Omental fat pad (tissue), 4 donors: ENCODE results near the gene CACNA1S. TPM values are rescaled to one million over a fixed set of nuclear protein-coding genes. Genes with fewer than 3 reads are reported as not detected.

Experiments
- ATAC-seq: fragments of 150-250 bp; one replicate; pipeline ENCODE4 v1.9.1; 2016; ENCODE audit warnings: mild to moderate bottlenecking, moderate library complexity; ENCODE audit not compliant: low FRiP score
- DNase-seq: peaks from one replicate; pipeline ENCODE4 v3.0.0-alpha.2; 2019; ENCODE audit warnings: low spot score
- total RNA-seq, 4 donors: library from RNA; depleted of rRNA; stranded (reverse); fragments of >200 nt; gene quantifications; one replicate each; pipeline ENCODE4 v1.1.0, GENCODE V29; 2016
- TF ChIP-seq, protein P1 (sequence below), 3 donors: fragments of 450-650 bp; IDR thresholded peaks; one replicate each; pipeline ENCODE4 v1.5.1; 2016 to 2017; ENCODE audit warnings: antibody characterized with exemption in 3 of 3, mild to moderate bottlenecking in 3 of 3, moderate library complexity in 2 of 3

The CACNA1S gene
- total RNA-seq, 4 donors from 2014 or later: not detected

DNA sequence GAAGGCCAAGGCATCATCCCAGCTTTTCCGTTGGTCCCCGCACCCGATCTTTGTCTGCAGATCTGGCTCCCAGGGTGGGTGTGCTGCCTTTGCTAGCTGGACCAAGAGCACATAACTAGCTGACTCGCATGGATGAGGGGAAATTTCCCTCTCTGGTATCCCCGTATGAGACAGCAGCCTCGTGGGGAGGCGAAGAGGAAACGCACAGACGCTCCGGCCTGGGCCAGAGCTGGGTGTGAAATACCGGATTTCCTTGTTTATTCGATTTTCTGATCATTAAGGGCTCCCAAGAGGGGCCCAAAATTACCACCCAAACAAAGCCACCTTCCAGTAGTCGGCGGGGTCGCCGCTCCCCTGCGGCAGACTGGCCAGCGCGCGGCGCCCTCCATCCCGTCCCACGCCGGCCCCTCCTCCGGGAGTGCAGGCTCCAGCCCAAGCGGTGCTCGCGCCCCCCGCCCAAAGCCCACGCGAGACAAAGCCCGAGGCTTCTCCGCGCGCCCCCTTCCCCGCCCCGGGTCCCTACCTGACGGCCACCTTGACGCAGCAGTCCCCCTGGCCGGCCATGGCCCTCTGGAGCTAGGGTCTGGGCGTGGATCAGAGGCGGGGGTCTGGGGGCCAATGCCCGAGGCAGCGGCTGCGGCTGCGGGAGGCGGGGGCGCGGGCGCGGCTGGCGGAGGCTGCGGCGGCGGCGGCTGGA, 89.3 kb downstream of the CACNA1S start:
- TF ChIP-seq, protein P1, sequence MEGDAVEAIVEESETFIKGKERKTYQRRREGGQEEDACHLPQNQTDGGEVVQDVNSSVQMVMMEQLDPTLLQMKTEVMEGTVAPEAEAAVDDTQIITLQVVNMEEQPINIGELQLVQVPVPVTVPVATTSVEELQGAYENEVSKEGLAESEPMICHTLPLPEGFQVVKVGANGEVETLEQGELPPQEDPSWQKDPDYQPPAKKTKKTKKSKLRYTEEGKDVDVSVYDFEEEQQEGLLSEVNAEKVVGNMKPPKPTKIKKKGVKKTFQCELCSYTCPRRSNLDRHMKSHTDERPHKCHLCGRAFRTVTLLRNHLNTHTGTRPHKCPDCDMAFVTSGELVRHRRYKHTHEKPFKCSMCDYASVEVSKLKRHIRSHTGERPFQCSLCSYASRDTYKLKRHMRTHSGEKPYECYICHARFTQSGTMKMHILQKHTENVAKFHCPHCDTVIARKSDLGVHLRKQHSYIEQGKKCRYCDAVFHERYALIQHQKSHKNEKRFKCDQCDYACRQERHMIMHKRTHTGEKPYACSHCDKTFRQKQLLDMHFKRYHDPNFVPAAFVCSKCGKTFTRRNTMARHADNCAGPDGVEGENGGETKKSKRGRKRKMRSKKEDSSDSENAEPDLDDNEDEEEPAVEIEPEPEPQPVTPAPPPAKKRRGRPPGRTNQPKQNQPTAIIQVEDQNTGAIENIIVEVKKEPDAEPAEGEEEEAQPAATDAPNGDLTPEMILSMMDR (IDR thresholded peaks at IDR 0.05): no peak
- no peak for ATAC-seq
- DNase-seq: no peak

DNA sequence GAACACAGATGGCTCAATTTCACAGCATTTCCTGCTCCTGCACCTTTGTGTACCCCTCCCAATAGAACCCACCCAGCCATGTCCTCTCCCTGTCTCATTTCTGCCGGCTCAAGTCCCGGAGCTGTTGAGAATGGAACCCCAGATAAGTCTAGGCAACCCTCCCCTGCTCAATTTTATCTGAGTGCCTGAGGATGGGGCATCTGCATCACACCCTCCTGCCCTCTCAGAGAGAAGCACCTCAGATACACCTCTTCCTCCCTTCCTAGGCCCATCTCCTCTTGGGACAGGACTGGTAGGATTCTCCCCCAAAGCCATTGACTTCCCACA, 89.8 kb downstream of the CACNA1S start:
- DNase-seq (no peak), ATAC-seq (no peak)
- TF ChIP-seq, protein P1 (IDR thresholded peaks at IDR 0.05): no peak

DNA sequence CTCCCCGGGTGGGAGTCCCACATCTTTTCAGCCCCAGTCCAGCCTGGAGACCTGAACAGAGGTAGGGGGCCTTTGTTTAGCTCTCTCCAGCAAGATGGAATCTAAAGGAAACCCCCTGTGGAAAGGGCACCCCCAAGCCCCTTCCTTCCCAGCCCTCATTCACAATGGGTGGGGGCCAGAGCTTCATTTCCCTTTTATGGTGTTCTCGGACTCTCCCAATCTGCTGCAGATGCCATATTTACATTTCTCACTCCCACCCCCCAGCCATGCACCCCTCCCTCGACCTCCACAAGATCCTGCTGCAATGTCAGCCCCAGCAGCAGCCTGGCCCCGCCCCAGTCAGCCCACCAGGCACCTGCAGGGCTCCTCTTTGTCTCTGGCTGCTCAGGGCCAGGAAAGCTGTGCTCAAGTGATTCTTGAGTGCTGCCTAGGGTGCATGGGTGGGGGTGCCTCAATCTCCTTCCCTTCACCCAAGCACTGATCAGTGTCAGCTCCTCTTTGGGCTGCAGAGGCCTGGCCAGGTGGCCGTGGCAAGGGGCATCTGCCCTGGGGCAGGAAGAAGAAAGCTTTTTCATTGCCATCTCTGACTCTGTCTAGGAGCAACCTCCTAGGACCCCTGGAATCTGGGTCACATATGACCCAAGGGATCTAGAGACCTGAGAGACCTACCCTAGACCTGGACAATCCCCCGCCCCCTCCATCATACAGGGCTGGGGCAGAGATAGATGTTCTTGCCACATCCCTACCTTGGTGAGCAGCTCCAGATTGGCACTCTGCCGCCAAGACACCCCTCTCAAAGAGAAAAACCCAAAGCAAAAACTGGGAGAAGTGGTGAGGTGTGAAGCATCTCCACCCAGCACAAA, 90.4 kb downstream of the CACNA1S start:
- TF ChIP-seq, protein P1 (IDR thresholded peaks at IDR 0.05): no peak
- ATAC-seq: no peak
- DNase-seq: no peak

DNA sequence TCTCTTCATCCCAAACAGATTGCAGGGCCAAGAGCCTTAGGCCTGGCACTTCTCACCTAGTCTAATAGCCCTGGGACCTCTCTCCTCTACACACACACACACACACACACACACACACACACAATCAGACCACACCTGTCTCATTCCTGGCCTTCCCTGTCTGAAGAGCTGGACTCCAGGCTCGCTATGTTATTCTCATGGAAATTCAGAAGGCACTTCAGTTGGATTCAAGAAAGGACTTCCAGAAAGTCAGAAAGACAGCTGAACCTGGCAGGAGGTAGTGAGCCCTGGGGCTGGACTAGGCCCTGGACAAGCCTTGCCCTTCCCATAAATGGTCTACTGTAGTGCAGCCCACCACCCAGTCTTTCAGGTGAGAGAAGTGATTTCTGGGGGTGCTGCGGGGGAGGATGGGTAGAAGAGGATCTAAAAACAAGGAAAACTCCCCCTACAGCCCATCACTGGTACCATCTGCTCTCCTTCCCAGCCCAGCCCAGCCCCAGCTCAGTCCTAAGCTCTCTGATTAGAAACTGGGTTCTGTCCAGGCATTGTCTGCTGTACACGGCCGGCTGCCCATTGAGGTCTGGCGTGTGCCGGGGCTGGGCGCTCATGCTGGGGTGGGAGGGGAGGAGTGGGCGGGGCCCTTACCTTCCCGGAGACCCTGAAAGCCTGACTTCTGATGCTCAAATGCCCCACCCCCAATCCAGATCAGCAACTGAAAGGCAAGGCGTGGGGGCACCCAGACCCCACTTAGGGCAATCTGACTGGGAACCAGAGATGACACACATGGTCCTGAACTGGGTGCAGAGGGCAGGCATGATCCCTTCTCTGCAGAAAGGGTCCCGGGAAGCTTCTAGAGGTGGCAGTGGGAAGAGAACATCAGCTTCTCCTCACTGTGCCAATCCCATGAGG, 91.3 kb downstream of the CACNA1S start:
- TF ChIP-seq, protein P1 (IDR thresholded peaks at IDR 0.05): no peak
- no peak for DNase-seq
- ATAC-seq: no peak

DNA sequence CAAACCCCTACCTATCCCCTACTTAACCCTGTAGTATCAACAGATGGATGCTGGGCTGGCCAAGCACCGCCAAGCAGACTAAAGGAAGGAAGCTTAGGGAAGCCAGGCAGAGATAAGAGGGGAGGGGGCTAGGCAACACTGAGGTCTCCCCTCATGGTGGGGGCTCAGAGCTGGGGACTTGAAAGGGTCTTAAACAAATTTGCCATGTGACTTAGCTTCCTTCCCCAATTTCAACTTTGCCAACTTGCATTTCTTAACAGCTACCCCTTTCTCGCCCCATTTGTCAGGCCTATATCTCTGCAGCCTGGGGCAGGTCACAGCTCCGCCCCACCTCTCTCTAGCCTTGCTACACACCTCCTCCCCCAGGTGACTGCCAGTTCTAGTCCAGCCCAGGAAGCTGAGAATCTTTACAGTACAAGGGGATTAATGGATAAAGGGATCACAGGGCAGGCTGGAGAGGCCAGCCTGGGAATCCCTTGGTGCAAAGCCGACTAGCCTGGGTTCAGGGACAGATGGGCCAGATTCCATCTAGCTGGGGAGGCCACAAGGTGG, 92.1 kb downstream of the CACNA1S start:
- TF ChIP-seq, protein P1 (IDR thresholded peaks at IDR 0.05): no peak
- ATAC-seq (no peak), DNase-seq (no peak)

DNA sequence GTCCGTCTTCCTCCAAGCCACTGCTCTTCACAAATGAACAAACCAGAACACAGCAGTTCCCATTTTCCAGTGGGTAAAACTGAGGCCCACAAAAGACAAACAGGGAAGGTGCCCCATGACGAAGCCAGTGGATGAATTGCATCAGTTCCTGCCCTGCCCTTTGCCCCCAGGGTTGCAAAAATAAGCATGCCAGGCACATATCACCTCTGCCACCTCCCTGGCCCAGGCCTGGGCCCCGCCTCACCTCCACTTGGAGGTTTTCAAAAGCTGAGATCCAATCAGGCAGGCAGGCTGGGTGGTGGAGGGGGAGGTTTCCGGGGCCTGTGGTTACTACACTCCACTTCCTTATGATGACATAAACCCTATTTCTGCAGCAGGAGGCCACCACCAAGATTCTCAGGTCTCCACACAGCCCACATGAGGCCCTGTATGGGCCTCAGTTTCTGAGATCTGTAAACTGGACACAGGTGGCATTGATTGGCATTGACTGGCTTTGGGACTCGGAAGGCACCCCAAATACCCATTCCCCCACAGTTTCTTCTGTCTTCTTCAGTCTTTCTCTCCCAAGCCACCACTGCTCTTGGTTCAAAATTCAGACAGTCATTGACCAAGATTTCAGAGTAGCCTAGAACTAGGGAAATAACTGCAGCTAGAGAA, 92.8 kb downstream of the CACNA1S start:
- DNase-seq (no peak), ATAC-seq (no peak)
- TF ChIP-seq, protein P1 (IDR thresholded peaks at IDR 0.05): no peak
